Karpas-422 (cell line): ENCODE results near the gene ADAMTS14. TPM values are rescaled to one million over a fixed set of nuclear protein-coding genes. Genes with fewer than 3 reads are reported as not detected.

Source experiments
- DNase-seq: peaks from one replicate; pipeline ENCODE4 v3.0.0-alpha.2; 2015
- H2AFZ ChIP-seq: fragments of 200-600 bp; sonication (generic); 2 replicates; pipeline ENCODE4 v1.6.1; 2014; ENCODE audit warnings: antibody characterized with exemption, low read length, mixed read lengths
- H3K27ac ChIP-seq: fragments of 200-600 bp; sonication (generic); 2 replicates; pipeline ENCODE4 v1.5.1; 2014; ENCODE audit warnings: mild to moderate bottlenecking, low read length, moderate library complexity
- H3K27me3 ChIP-seq: fragments of 200-600 bp; sonication (generic); 2 replicates; pipeline ENCODE4 v1.6.1; 2014; ENCODE audit warnings: low read length, mixed read lengths
- H3K36me3 ChIP-seq: fragments of 200-600 bp; sonication (generic); 2 replicates; pipeline ENCODE4 v1.6.1; 2014; ENCODE audit warnings: low read length, mixed read lengths; ENCODE audit not compliant: insufficient read depth
- H3K4me1 ChIP-seq: fragments of 200-600 bp; sonication (generic); 2 replicates; pipeline ENCODE4 v1.6.1; 2014; ENCODE audit warnings: mild to moderate bottlenecking, low read length, mixed read lengths
- H3K4me2 ChIP-seq: fragments of 200-600 bp; sonication (generic); 2 replicates; pipeline ENCODE4 v1.6.1; 2014; ENCODE audit warnings: low read length, low read depth, mild to moderate bottlenecking; ENCODE audit not compliant: poor library complexity, severe bottlenecking
- H3K4me3 ChIP-seq: fragments of 200-600 bp; sonication (generic); 2 replicates; pipeline ENCODE4 v1.5.1; 2014; ENCODE audit warnings: mild to moderate bottlenecking, antibody characterized with exemption, low read length, mixed read lengths
- H3K79me2 ChIP-seq: fragments of 200-600 bp; sonication (generic); 2 replicates; pipeline ENCODE4 v1.6.1; 2014; ENCODE audit warnings: mild to moderate bottlenecking, low read length, mixed read lengths
- H3K9ac ChIP-seq: fragments of 200-600 bp; sonication (generic); 2 replicates; pipeline ENCODE4 v1.6.0; 2014; ENCODE audit warnings: low read length
- H3K9me2 ChIP-seq: fragments of 200-600 bp; sonication (generic), shearing (Covaris generic); replicated peaks from 2 replicates; pipeline ENCODE4 v1.6.0; 2014; ENCODE audit warnings: mild to moderate bottlenecking, low read length, moderate library complexity; ENCODE audit not compliant: insufficient read depth
- H3K9me3 ChIP-seq: fragments of 300-700, 200-600 bp; sonication (generic); 2 replicates; pipeline ENCODE4 v1.6.1; 2014; ENCODE audit warnings: low read length, mixed read lengths
- H4K20me1 ChIP-seq: fragments of 200-600 bp; sonication (generic); 2 replicates; pipeline ENCODE4 v1.6.1; 2014; ENCODE audit warnings: mild to moderate bottlenecking, antibody characterized with exemption, low read length, low read depth; ENCODE audit not compliant: insufficient read depth
- total RNA-seq: library from RNA; depleted of rRNA; stranded (reverse); fragments of >200 nt; shearing (Covaris generic); gene quantifications from 2 replicates; pipeline ENCODE4 v1.2.3, GENCODE V29; 2014; ENCODE audit warnings: low replicate concordance

The ADAMTS14 gene
- total RNA-seq, 1 experiment from 2014 or later, result not detected

GRCh38 chr10:70732569-70732968, 60.3 kb downstream of the ADAMTS14 start:
- Histone ChIP-seq H3K27me3 (no peaks in the 10 kb centered on the region), H4K20me1 (no peaks in the 10 kb centered on the region), H3K27ac (no peak overlapping the region), H3K4me1 (no peaks in the 10 kb centered on the region), H3K4me3 (no peak overlapping the region), H3K4me2 (no peak overlapping the region), H3K9me3 (no peaks in the 10 kb centered on the region), H3K36me3 (no peaks in the 10 kb centered on the region), H2AFZ (no peak overlapping the region), H3K9me2 (no peaks in the 10 kb centered on the region), H3K79me2 (no peaks in the 10 kb centered on the region), H3K9ac (no peak overlapping the region)
- DNase-seq, result no peak

GRCh38 chr10:70733051-70733450, 60.7 kb downstream of the ADAMTS14 start:
- Histone ChIP-seq H3K9ac (no peak overlapping the region), H3K27me3 (no peaks in the 10 kb centered on the region), H3K4me1 (no peaks in the 10 kb centered on the region), H4K20me1 (no peaks in the 10 kb centered on the region), H3K4me3 (no peak overlapping the region), H3K36me3 (no peaks in the 10 kb centered on the region), H3K4me2 (no peak overlapping the region), H3K79me2 (no peaks in the 10 kb centered on the region), H2AFZ (no peak overlapping the region), H3K9me3 (no peaks in the 10 kb centered on the region), H3K27ac (no peak overlapping the region), H3K9me2 (no peaks in the 10 kb centered on the region)
- no peak for DNase-seq

- no peak overlapping the region for H2AFZ ChIP-seq
Measured at GRCh38 chr10:70735161-70735560, 62.9 kb downstream of the ADAMTS14 start.

GRCh38 chr10:70736525-70736924, 64.2 kb downstream of the ADAMTS14 start:
- H3K4me2 ChIP-seq, result no peak overlapping the region
- H3K9ac ChIP-seq, result no peak overlapping the region
- no peak for DNase-seq
- no peak overlapping the region for H3K4me3 ChIP-seq
- no peak overlapping the region for H2AFZ ChIP-seq
- H3K79me2 ChIP-seq, result no peaks in the 10 kb centered on the region
- H4K20me1 ChIP-seq, result no peaks in the 10 kb centered on the region
- H3K27me3 ChIP-seq, result no peaks in the 10 kb centered on the region
- H3K9me3 ChIP-seq, result no peaks in the 10 kb centered on the region
- no peak overlapping the region for H3K27ac ChIP-seq
- no peaks in the 10 kb centered on the region for H3K4me1 ChIP-seq
- no peaks in the 10 kb centered on the region for H3K9me2 ChIP-seq
- no peaks in the 10 kb centered on the region for H3K36me3 ChIP-seq

More at GRCh38 chr10:70735161-70735560, 62.9 kb downstream of the ADAMTS14 start:
- Histone ChIP-seq H3K9me3 (no peaks in the 10 kb centered on the region), H3K4me2 (no peak overlapping the region), H3K4me1 (no peaks in the 10 kb centered on the region), H3K9ac (no peak overlapping the region), H3K36me3 (no peaks in the 10 kb centered on the region), H3K27me3 (no peaks in the 10 kb centered on the region), H3K9me2 (no peaks in the 10 kb centered on the region), H3K4me3 (no peak overlapping the region), H4K20me1 (no peaks in the 10 kb centered on the region), H3K79me2 (no peaks in the 10 kb centered on the region), H3K27ac (no peak overlapping the region)
- no peak for DNase-seq

GRCh38 chr10:70737250-70737649, 64.9 kb downstream of the ADAMTS14 start:
- no peaks in the 10 kb centered on the region for H3K27me3 ChIP-seq
- no peaks in the 10 kb centered on the region for H3K4me1 ChIP-seq
- no peak overlapping the region for H2AFZ ChIP-seq
- no peak overlapping the region for H3K27ac ChIP-seq
- no peaks in the 10 kb centered on the region for H3K36me3 ChIP-seq
- no peak overlapping the region for H3K4me2 ChIP-seq
- no peak overlapping the region for H3K9ac ChIP-seq
- no peaks in the 10 kb centered on the region for H3K9me3 ChIP-seq
- no peak overlapping the region for H3K4me3 ChIP-seq
- H3K9me2 ChIP-seq, result no peaks in the 10 kb centered on the region
- H3K79me2 ChIP-seq, result no peaks in the 10 kb centered on the region
- no peak for DNase-seq
- no peaks in the 10 kb centered on the region for H4K20me1 ChIP-seq

GRCh38 chr10:70738006-70738760, 65.9 kb downstream of the ADAMTS14 start:
- H3K9me3 ChIP-seq, result no peaks in the 10 kb centered on the region
- no peaks in the 10 kb centered on the region for H3K4me1 ChIP-seq
- no peaks in the 10 kb centered on the region for H4K20me1 ChIP-seq
- no peak overlapping the region for H3K4me3 ChIP-seq
- no peaks in the 10 kb centered on the region for H3K79me2 ChIP-seq
- H3K36me3 ChIP-seq, result no peaks in the 10 kb centered on the region
- no peaks in the 10 kb centered on the region for H3K9me2 ChIP-seq
- H3K27ac ChIP-seq, result no peak overlapping the region
- H2AFZ ChIP-seq, result no peak overlapping the region
- H3K27me3 ChIP-seq, result no peaks in the 10 kb centered on the region
- no peak overlapping the region for H3K4me2 ChIP-seq
- no peak overlapping the region for H3K9ac ChIP-seq
- peak; percentile 66 for DNase-seq

GRCh38 chr10:70738761-70739121, 66.4 kb downstream of the ADAMTS14 start:
- H3K36me3 ChIP-seq, result no peaks in the 10 kb centered on the region
- H3K9me2 ChIP-seq, result no peaks in the 10 kb centered on the region
- no peaks in the 10 kb centered on the region for H4K20me1 ChIP-seq
- H3K4me1 ChIP-seq, result no peaks in the 10 kb centered on the region
- DNase-seq, result no peak
- H3K27me3 ChIP-seq, result no peaks in the 10 kb centered on the region
- H2AFZ ChIP-seq, result no peak overlapping the region
- H3K79me2 ChIP-seq, result no peaks in the 10 kb centered on the region
- H3K9ac ChIP-seq, result no peak overlapping the region
- H3K4me3 ChIP-seq, result no peak overlapping the region
- H3K4me2 ChIP-seq, result no peak overlapping the region
- H3K9me3 ChIP-seq, result no peaks in the 10 kb centered on the region
- no peak overlapping the region for H3K27ac ChIP-seq

- Histone ChIP-seq H3K4me2 (no peak overlapping the region), H3K27me3 (no peaks in the 10 kb centered on the region), H2AFZ (no peak overlapping the region), H4K20me1 (no peaks in the 10 kb centered on the region), H3K4me3 (no peak overlapping the region), H3K79me2 (no peaks in the 10 kb centered on the region), H3K27ac (no peak overlapping the region), H3K9me2 (no peaks in the 10 kb centered on the region), H3K36me3 (no peaks in the 10 kb centered on the region), H3K9me3 (no peaks in the 10 kb centered on the region), H3K4me1 (no peaks in the 10 kb centered on the region), H3K9ac (no peak overlapping the region)
- DNase-seq, result no peak
Measured at GRCh38 chr10:70740406-70741288, 68.3 kb downstream of the ADAMTS14 start.
